ENCODE results near the gene TLE3.

Gene TLE3

GRCh38 chr15:70082281-70082900 lies 15.3 kb downstream of the TLE3 start:
- no peak for DNase-seq (ENCODE audit: low spot score)

GRCh38 chr15:70081612-70082011 lies 16.1 kb downstream of the TLE3 start:
- no peak for DNase-seq (ENCODE audit: low spot score)

- DNase-seq (ENCODE audit: low spot score) = no peak
Measured at GRCh38 chr15:70080347-70080746, 17.4 kb downstream of the TLE3 start.

- no peak for DNase-seq (ENCODE audit: low spot score)
Measured at GRCh38 chr15:70079888-70080287, 17.8 kb downstream of the TLE3 start.

GRCh38 chr15:70078578-70079417 lies 18.9 kb downstream of the TLE3 start:
- DNase-seq (ENCODE audit: low spot score) = peak; percentile 75

- DNase-seq (ENCODE audit: low spot score) = no peak
Measured at GRCh38 chr15:70077188-70078147, 20.2 kb downstream of the TLE3 start.

GRCh38 chr15:70074380-70074779 lies 23.3 kb downstream of the TLE3 start:
- no peak for DNase-seq (ENCODE audit: low spot score)

GRCh38 chr15:70072479-70072878 lies 25.2 kb downstream of the TLE3 start:
- no peak for DNase-seq (ENCODE audit: low spot score)

GRCh38 chr15:70071799-70072198 lies 25.9 kb downstream of the TLE3 start:
- DNase-seq (ENCODE audit: low spot score) = no peak

- DNase-seq (ENCODE audit: low spot score) = no peak
Measured at GRCh38 chr15:70069716-70070115, 28.0 kb downstream of the TLE3 start.

GRCh38 chr15:70068783-70069565 lies 28.7 kb downstream of the TLE3 start:
- DNase-seq (ENCODE audit: low spot score) = no peak

- no peak for DNase-seq (ENCODE audit: low spot score)
Measured at GRCh38 chr15:70067681-70068080, 30.0 kb downstream of the TLE3 start.

- no peak for DNase-seq (ENCODE audit: low spot score)
Measured at GRCh38 chr15:70067011-70067410, 30.7 kb downstream of the TLE3 start.

GRCh38 chr15:70066447-70066846 lies 31.3 kb downstream of the TLE3 start:
- DNase-seq (ENCODE audit: low spot score) = no peak

GRCh38 chr15:70066004-70066403 lies 31.7 kb downstream of the TLE3 start:
- no peak for DNase-seq (ENCODE audit: low spot score)

GRCh38 chr15:70065006-70065722 lies 32.6 kb downstream of the TLE3 start:
- DNase-seq (ENCODE audit: low spot score) = no peak

GRCh38 chr15:70064441-70064840 lies 33.3 kb downstream of the TLE3 start:
- DNase-seq (ENCODE audit: low spot score) = no peak

- no peak for DNase-seq (ENCODE audit: low spot score)
Measured at GRCh38 chr15:70063980-70064379, 33.7 kb downstream of the TLE3 start.

GRCh38 chr15:70063261-70063925 lies 34.3 kb downstream of the TLE3 start:
- DNase-seq (ENCODE audit: low spot score) = no peak

GRCh38 chr15:70062321-70062956 lies 35.3 kb downstream of the TLE3 start:
- DNase-seq (ENCODE audit: low spot score) = peak; percentile 61
